GM10266 (cell line): ENCODE results near the gene LAMA4.
"Not testable (repeated sequence)": the region's sequence is repeated elsewhere in the genome, so short reads cannot be mapped to it uniquely, and the experiment has no call there.

Experiments
- DNase-seq: peaks from one replicate; pipeline ENCODE4 v3.0.0; 2012; ENCODE audit errors: extremely low spot score
- CTCF ChIP-seq: IDR thresholded peaks from 2 replicates; pipeline ENCODE4 v1.5.1; 2012; ENCODE audit warnings: mild to moderate bottlenecking, low read depth; ENCODE audit not compliant: control insufficient read depth, insufficient read depth; ENCODE audit errors: missing control alignments

The LAMA4 gene

GRCh38 chr6:112203577-112204349 lies 50.6 kb downstream of the LAMA4 start:
- DNase-seq = peak; percentile 4
- no peak for TF ChIP-seq CTCF

GRCh38 chr6:112202639-112203341 lies 51.6 kb downstream of the LAMA4 start:
- TF ChIP-seq CTCF = no peak
- peak; percentile 26 for DNase-seq

GRCh38 chr6:112200185-112200914 lies 54.0 kb downstream of the LAMA4 start:
- DNase-seq = not testable (repeated sequence)

DNA sequence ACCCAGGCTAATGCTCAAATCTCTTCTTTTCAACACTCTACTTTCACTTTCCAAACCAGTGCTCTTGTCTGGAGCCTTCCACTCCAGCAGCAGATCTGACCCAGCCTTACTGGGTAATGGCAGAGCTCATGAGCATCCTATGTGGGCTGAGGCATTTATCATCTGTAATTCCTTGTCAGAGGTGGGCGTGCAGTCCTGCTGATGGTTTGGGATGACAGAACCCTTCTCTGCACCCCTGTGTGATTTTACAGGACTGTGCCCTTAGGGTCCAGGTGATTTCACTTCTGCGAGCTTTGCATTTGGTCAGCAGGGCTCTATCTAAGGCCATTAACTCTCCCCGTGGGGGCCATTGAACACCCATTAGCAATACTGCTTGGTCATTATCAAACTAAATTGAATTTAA lies 55.4 kb downstream of the LAMA4 start:
- DNase-seq = no peak
- no peak for TF ChIP-seq CTCF

GRCh38 chr6:112198582-112198981 lies 55.8 kb downstream of the LAMA4 start:
- DNase-seq = no peak
- TF ChIP-seq CTCF = no peak

DNA sequence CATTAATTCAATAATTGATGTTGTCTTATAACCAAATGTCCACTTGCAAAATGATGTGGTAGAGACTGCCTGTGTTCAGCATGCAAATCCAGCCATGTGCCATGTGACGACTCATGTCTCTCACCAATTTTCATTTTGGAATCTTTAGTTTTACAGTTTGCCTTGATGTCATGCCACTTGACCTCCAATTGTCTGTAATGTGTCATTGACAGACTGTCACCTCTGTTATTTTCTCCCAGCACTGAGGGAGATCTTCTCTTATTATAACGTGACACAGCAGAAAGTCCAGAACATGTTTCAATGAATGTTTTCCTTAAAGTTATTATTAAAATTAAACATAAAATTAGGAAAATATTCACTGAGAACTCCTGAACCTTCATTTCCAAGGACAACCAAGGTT lies 56.7 kb downstream of the LAMA4 start:
- DNase-seq = no peak
- TF ChIP-seq CTCF = no peak

- no peak for DNase-seq
- TF ChIP-seq CTCF = no peak
Observed at GRCh38 chr6:112196306-112196705, 58.1 kb downstream of the LAMA4 start.
